Esophagus muscularis mucosa (tissue), 4 donors: ENCODE data around the gene IL20RA. TPM values are rescaled to one million over a fixed set of nuclear protein-coding genes. Genes with fewer than 3 reads are reported as not detected.
"Not testable (repeated sequence)": the region's sequence is repeated elsewhere in the genome, so short reads cannot be mapped to it uniquely, and the experiment has no call there.

Experiments
- DNase-seq: peaks from one replicate; pipeline ENCODE4 v3.0.0-alpha.2; 2017; ENCODE audit errors: extremely low spot score
- H3K27ac ChIP-seq, 4 donors: fragments of 200-600 bp; sonication (generic); replicated peaks in 1 of 4; 1 replicate in 3 of 4; 2 replicates in 1 of 4; pipeline ENCODE4 v1.5.1; 2016 to 2019; ENCODE audit warnings: mild to moderate bottlenecking in 1 of 4
- H3K27me3 ChIP-seq, 4 donors: fragments of 200-600 bp; sonication (generic); one replicate each; pipeline versions ENCODE4 v1.5.1 to v1.6.0; 2016 to 2019
- H3K36me3 ChIP-seq, 4 donors: fragments of 200-600 bp; sonication (generic); one replicate each; pipeline ENCODE4 v1.5.1; 2016 to 2019
- H3K4me1 ChIP-seq, 4 donors: fragments of 200-600 bp; sonication (generic); one replicate each; pipeline ENCODE4 v1.5.1; 2016 to 2019
- H3K4me3 ChIP-seq, 4 donors: fragments of 200-600 bp; sonication (generic); 1 replicate in 2 of 4; 2 replicates in 2 of 4; pipeline ENCODE4 v1.5.1; 2016 to 2019; ENCODE audit warnings: mild to moderate bottlenecking in 4 of 4, moderate library complexity in 1 of 4
- H3K9me3 ChIP-seq, 4 donors: fragments of 200-600 bp; sonication (generic); 1 replicate in 3 of 4; 2 replicates in 1 of 4; pipeline ENCODE4 v1.5.1; 2016 to 2019
- EP300 ChIP-seq: sonication (generic); formaldehyde crosslinking; IDR thresholded peaks from one replicate; pipeline ENCODE4 v1.6.1; 2017; ENCODE audit warnings: antibody characterized with exemption
- POLR2A ChIP-seq: fragments of 450-650 bp; IDR thresholded peaks from one replicate; pipeline ENCODE4 v1.6.1; 2017; ENCODE audit warnings: antibody characterized with exemption, moderate library complexity, mild to moderate bottlenecking, low read depth
- POLR2AphosphoS5 ChIP-seq, 2 donors: sonication (generic); formaldehyde crosslinking; IDR thresholded peaks; one replicate each; pipeline ENCODE4 v1.6.1; 2017; ENCODE audit warnings: antibody characterized with exemption in 2 of 2
- WGBS: methylation state at CpG from one replicate; pipeline ENCODE4 v1.1.5; 2018; 5-methylcytosine and 5-hydroxymethylcytosine counted together
- intact Hi-C: fragments of 100-400 bp; cut with DNase I; formaldehyde crosslinking; loops from one replicate; pipeline ENCODE4 v1.15.1; 2023
- total RNA-seq, 4 donors: library from RNA; depleted of rRNA; stranded (reverse); fragments of >200 nt; gene quantifications; one replicate each; pipeline versions ENCODE4 v1.1.0 to v1.2.1, GENCODE V29; 2016
- TF ChIP-seq, protein P1 (sequence below), 3 experiments: fragments of 200-600 bp in 2 of 3; fragments of 450-650 bp in 1 of 3; sonication (generic) in 2 of 3; IDR thresholded peaks; one replicate each; pipeline ENCODE4 v1.5.1; 2017 to 2019; ENCODE audit warnings: antibody characterized with exemption in 3 of 3, mild to moderate bottlenecking in 2 of 3, moderate library complexity in 1 of 3

The IL20RA gene
- total RNA-seq, 4 donors from 2014 or later, result 1.6 to 5.0 (median 2.2) TPM

DNA sequence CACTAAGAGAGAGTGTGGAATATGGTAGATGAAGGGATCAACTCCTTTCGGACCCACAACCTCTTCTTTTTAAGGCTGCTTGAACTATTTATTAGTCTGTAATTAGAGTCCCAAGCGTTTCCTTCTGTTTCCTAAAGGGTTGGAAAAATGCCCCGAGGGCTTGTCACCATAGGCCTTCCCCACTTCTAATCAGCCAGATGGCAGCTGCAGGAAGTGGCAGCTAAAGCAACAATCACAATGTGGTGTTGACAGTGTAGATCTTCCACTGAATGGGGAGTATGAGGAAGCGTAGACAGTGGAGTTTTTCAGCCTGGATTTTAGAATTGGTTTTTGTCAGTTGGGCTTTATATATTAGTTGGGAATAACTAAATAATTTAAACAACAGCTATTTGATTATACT lies 82.1 kb downstream of the IL20RA start:
- DNase-seq, result no peak
- Histone ChIP-seq H3K36me3 (no peaks in the 10 kb centered on the region), H3K27ac (no peak overlapping the region), H3K27me3 (peaks cover 0 to 15% (median 0%) of the 10 kb centered on the region in 4 donors), H3K4me3 (no peak overlapping the region), H3K9me3 (no peaks in the 10 kb centered on the region), H3K4me1 (no peaks in the 10 kb centered on the region)
- TF ChIP-seq POLR2AphosphoS5 (IDR thresholded peaks at IDR 0.05) (no peak), EP300 (no peak), POLR2A (no peak)
- TF ChIP-seq, protein P1, sequence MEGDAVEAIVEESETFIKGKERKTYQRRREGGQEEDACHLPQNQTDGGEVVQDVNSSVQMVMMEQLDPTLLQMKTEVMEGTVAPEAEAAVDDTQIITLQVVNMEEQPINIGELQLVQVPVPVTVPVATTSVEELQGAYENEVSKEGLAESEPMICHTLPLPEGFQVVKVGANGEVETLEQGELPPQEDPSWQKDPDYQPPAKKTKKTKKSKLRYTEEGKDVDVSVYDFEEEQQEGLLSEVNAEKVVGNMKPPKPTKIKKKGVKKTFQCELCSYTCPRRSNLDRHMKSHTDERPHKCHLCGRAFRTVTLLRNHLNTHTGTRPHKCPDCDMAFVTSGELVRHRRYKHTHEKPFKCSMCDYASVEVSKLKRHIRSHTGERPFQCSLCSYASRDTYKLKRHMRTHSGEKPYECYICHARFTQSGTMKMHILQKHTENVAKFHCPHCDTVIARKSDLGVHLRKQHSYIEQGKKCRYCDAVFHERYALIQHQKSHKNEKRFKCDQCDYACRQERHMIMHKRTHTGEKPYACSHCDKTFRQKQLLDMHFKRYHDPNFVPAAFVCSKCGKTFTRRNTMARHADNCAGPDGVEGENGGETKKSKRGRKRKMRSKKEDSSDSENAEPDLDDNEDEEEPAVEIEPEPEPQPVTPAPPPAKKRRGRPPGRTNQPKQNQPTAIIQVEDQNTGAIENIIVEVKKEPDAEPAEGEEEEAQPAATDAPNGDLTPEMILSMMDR (IDR thresholded peaks at IDR 0.05), result no peak
- intact Hi-C loops, result no loop called here
- 46% methylated on average over 4 of the region's 4 CpGs for WGBS

DNA sequence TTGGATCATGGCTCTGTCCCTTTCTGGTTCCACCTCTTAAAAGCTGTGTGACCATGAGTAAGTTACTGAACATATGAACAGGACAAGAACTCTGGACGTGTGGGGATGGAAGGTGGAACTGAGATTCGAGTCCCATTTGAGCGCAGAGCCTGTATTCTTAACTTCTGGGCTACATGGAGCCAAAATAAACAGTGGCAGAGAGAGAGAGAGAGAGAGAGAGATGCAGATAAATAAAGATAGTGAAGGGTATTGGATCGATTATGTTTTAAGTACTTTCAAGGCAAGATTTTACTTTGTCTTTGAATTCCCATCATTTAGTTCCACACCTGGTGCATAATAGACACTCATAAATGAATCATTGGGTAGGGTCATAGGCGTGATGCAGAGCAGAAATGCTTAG lies 82.9 kb downstream of the IL20RA start:
- Histone ChIP-seq H3K4me1 (no peaks in the 10 kb centered on the region), H3K36me3 (no peaks in the 10 kb centered on the region), H3K4me3 (no peak overlapping the region), H3K27ac (no peak overlapping the region), H3K9me3 (no peaks in the 10 kb centered on the region), H3K27me3 (peaks cover 0 to 20% (median 0%) of the 10 kb centered on the region in 4 donors)
- WGBS, result 85% methylated on average over 5 of the region's 5 CpGs
- TF ChIP-seq EP300 (no peak), POLR2AphosphoS5 (IDR thresholded peaks at IDR 0.05) (no peak), POLR2A (no peak)
- TF ChIP-seq, protein P1 (IDR thresholded peaks at IDR 0.05), result no peak
- intact Hi-C loops, result no loop called here
- DNase-seq, result no peak

DNA sequence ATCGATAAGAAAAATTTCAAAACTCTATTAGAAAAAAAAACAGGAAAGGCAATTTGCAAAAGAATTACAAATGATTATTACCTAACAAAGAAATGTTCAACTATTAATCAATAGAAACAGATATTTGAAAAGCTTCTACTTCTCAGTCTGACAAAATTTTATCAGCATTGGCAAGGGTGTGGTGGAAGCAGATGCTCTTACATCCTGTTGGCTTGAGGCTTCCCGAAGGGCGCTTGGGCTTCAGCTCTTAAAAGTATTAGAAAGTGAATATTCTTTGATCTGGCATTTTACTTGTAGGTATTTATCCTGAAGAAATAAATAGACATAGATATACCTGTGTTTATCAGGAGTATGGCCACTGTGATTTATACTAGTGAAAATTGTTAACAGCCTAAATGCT lies 84.0 kb downstream of the IL20RA start:
- H3K36me3 ChIP-seq, result no peaks in the 10 kb centered on the region
- no peak for DNase-seq
- intact Hi-C loops, result no loop called here

DNA sequence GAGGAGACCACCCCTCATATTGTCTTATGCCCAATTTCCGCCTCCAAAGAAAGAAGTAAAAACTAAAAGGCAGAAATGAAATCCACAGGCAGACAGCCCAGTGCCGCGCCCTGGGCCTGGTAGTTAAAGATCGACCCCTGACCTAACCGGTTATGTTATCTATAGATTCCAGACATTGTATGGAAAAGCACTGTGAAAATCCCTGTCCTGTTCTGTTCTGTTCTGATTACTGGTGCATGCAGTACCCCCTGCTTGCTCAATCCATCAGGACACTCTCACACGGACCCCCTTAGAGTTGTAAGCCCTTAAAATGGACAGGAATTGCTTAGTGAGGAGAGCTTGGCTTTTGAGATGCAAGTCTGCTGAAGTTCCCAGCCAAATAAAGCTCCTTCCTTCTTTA lies 84.8 kb downstream of the IL20RA start:
- intact Hi-C loops, DNase-seq, H3K9me3 ChIP-seq, H3K36me3 ChIP-seq, H3K4me1 ChIP-seq, H3K4me3 ChIP-seq, H3K27ac ChIP-seq: not testable (repeated sequence)
- 89% methylated on average over 6 of the region's 6 CpGs for WGBS
- peaks cover 0 to 20% (median 0%) of the 10 kb centered on the region in 4 donors for H3K27me3 ChIP-seq

More for the DNA sequence above, 84.0 kb downstream of the IL20RA start:
- Histone ChIP-seq H3K27ac (no peak overlapping the region), H3K9me3 (no peaks in the 10 kb centered on the region), H3K4me3 (no peak overlapping the region), H3K27me3 (peaks cover 0 to 20% (median 0%) of the 10 kb centered on the region in 4 donors), H3K4me1 (no peaks in the 10 kb centered on the region)
- 84% methylated on average over 3 of the region's 3 CpGs for WGBS
- TF ChIP-seq, protein P1 (IDR thresholded peaks at IDR 0.05), result no peak
- TF ChIP-seq EP300, result no peak
- TF ChIP-seq POLR2AphosphoS5 (IDR thresholded peaks at IDR 0.05), result no peak
- no peak for TF ChIP-seq POLR2A

DNA sequence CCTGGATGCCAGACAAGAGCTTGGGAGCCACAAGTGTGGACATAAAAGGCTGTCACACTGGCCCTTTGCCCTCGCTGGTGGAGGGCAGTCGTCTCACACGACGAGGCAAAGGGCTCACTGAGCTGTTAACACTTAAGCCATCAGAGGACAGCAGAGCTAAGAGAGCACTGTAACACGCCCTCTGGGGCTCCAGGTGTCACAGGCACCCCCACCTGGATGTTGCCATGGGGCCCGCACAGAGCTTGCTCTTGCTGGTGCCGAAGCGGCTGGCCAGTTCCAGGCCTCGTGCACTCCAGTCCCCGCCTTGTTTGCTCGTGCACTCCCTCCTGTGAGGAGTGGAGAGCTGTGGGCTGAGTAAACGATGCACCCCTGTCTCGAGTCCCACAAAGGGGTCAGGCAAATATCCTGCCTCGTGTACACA lies 85.3 kb downstream of the IL20RA start:
- Histone ChIP-seq H3K36me3 (no peaks in the 10 kb centered on the region), H3K27ac (no peak overlapping the region), H3K4me1 (no peaks in the 10 kb centered on the region), H3K9me3 (no peaks in the 10 kb centered on the region), H3K27me3 (peaks cover 0 to 20% (median 0%) of the 10 kb centered on the region in 4 donors), H3K4me3 (no peak overlapping the region)
- intact Hi-C loops, result no loop called here
- no peak for DNase-seq
- no peak for TF ChIP-seq POLR2A
- no peak for TF ChIP-seq POLR2AphosphoS5 (IDR thresholded peaks at IDR 0.05)
- TF ChIP-seq EP300, result no peak
- TF ChIP-seq, protein P1 (IDR thresholded peaks at IDR 0.05), result no peak
- 44% methylated on average over 7 of the region's 14 CpGs for WGBS
